H1 (cell line): Measurements from ENCODE around the gene UMODL1. TPM values are rescaled to one million over a fixed set of nuclear protein-coding genes. Genes with fewer than 3 reads are reported as not detected.

Experiments used
- CTCF ChIA-PET: fragments of 300-600 bp; sonication (Branson Sonifier 250); formaldehyde crosslinking; loops from one replicate; lab custom pipeline; 2021; ENCODE audit not compliant: partially characterized antibody; lab: Charles Lee
- POLR2A ChIA-PET: fragments of 300-600 bp; sonication (Branson Sonifier 250); formaldehyde crosslinking; loops from one replicate; lab custom pipeline; 2021; ENCODE audit warnings: inconsistent platforms; ENCODE audit not compliant: partially characterized antibody; lab: Charles Lee
- DNase-seq, 2 experiments: peaks; one replicate each; pipeline versions ENCODE4 v3.0.0 to v3.0.0-alpha.2; 2010 to 2022; ENCODE audit warnings: low spot score in 2 of 2, low read depth in 1 of 2, mixed read lengths in 1 of 2
- FAIRE-seq: peaks from 2 replicates; lab custom pipeline; 2011; peaks lifted over from hg19 to GRCh38; lab: Jason Lieb, UNC
- H2AFZ ChIP-seq: 2 replicates; pipeline ENCODE4 v1.8.1; 2012; ENCODE audit warnings: low read length, inconsistent platforms
- H2AK5ac ChIP-seq: 2 replicates; pipeline ENCODE4 v1.6.1; 2013; ENCODE audit warnings: low read depth, low read length
- H2BK120ac ChIP-seq: replicated peaks from 2 replicates; pipeline ENCODE3; 2013; ENCODE audit warnings: low read depth, low read length, inconsistent platforms
- H2BK12ac ChIP-seq: 2 replicates; pipeline ENCODE4 v1.6.1; 2013; ENCODE audit warnings: low read depth, low read length
- H2BK15ac ChIP-seq: 2 replicates; pipeline ENCODE4 v1.6.1; 2013; ENCODE audit warnings: low read length
- H2BK20ac ChIP-seq: 2 replicates; pipeline ENCODE4 v1.6.1; 2013; ENCODE audit warnings: low read length
- H2BK5ac ChIP-seq: 2 replicates; pipeline ENCODE4 v1.6.1; 2013; ENCODE audit warnings: low read depth, low read length
- H3K14ac ChIP-seq: 2 replicates; pipeline ENCODE4 v1.6.1; 2013; ENCODE audit warnings: inconsistent platforms; ENCODE audit not compliant: insufficient read length
- H3K18ac ChIP-seq: 2 replicates; pipeline ENCODE4 v1.6.1; 2013; ENCODE audit warnings: low read length; ENCODE audit errors: extremely low read depth
- H3K23ac ChIP-seq: 2 replicates; pipeline ENCODE4 v1.6.1; 2013; ENCODE audit warnings: inconsistent platforms; ENCODE audit not compliant: insufficient read length
- H3K23me2 ChIP-seq: 2 replicates; pipeline ENCODE4 v1.6.1; 2013; ENCODE audit warnings: low read depth, low read length
- H3K27ac ChIP-seq: 2 replicates; pipeline ENCODE4 v1.6.1; 2011; ENCODE audit warnings: low read depth, low read length, inconsistent platforms
- H3K27me3 ChIP-seq, 4 experiments: replicated peaks in 1 of 4; 1 replicate in 1 of 4; 2 replicates in 3 of 4; pipeline versions ENCODE4 v1.6.1 to v1.8.1; 2011 to 2013; ENCODE audit warnings: low read length in 3 of 4, mild to moderate bottlenecking in 3 of 4, inconsistent platforms in 2 of 4, mixed read lengths in 2 of 4, moderate library complexity in 1 of 4; ENCODE audit not compliant: control insufficient read depth in 3 of 4, insufficient read depth in 3 of 4; ENCODE audit errors: extremely low read depth in 1 of 4
- H3K36me3 ChIP-seq, 4 experiments: 2 replicates each; pipeline versions ENCODE4 v1.6.1 to v1.8.1; 2011 to 2013; ENCODE audit warnings: mild to moderate bottlenecking in 4 of 4, low read length in 3 of 4, moderate library complexity in 2 of 4, control low read depth in 1 of 4, inconsistent platforms in 1 of 4; ENCODE audit not compliant: insufficient read depth in 4 of 4, control insufficient read depth in 2 of 4
- H3K4ac ChIP-seq: replicated peaks from 2 replicates; pipeline ENCODE3; 2013; ENCODE audit warnings: low read length, low read depth, mixed read lengths, inconsistent platforms; ENCODE audit not compliant: insufficient read length
- H3K4me1 ChIP-seq, 4 experiments: replicated peaks in 1 of 4; 1 replicate in 1 of 4; 2 replicates in 3 of 4; pipeline versions ENCODE4 v1.6.1 to v1.8.1; 2011 to 2013; ENCODE audit warnings: low read length in 3 of 4, inconsistent platforms in 2 of 4, mixed read lengths in 1 of 4; ENCODE audit not compliant: insufficient read depth in 4 of 4, control insufficient read depth in 3 of 4
- H3K4me2 ChIP-seq, 2 experiments: 2 replicates each; pipeline versions ENCODE4 v1.6.1 to v1.8.1; 2011 to 2013; ENCODE audit warnings: low read depth in 2 of 2, low read length in 2 of 2, control low read depth in 1 of 2, inconsistent platforms in 1 of 2, mild to moderate bottlenecking in 1 of 2; ENCODE audit not compliant: insufficient read depth in 1 of 2
- H3K4me3 ChIP-seq, 4 experiments: fragments of 200-600, 300-600 bp in 1 of 4; sonication (generic), shearing (Covaris generic), sonication (Bioruptor Twin) in 1 of 4; 2 replicates each; pipeline versions ENCODE4 v1.5.1 to v1.8.1; 2011 to 2016; ENCODE audit warnings: low read length in 4 of 4, low read depth in 3 of 4, control low read depth in 2 of 4, inconsistent platforms in 2 of 4, mild to moderate bottlenecking in 2 of 4, mixed read lengths in 1 of 4, moderate library complexity in 1 of 4; ENCODE audit not compliant: insufficient read depth in 2 of 4; ENCODE audit errors: extremely low read depth in 1 of 4
- H3K56ac ChIP-seq: replicated peaks from 2 replicates; pipeline ENCODE3; 2013; ENCODE audit warnings: low read depth, mild to moderate bottlenecking, mixed read lengths, low read length, inconsistent platforms; ENCODE audit not compliant: insufficient read length
- H3K79me1 ChIP-seq: 2 replicates; pipeline ENCODE4 v1.6.1; 2013; ENCODE audit warnings: low read depth, low read length, control low read depth
- H3K79me2 ChIP-seq, 2 experiments: 2 replicates each; pipeline versions ENCODE4 v1.6.1 to v1.8.1; 2012 to 2013; ENCODE audit warnings: low read length in 2 of 2, mild to moderate bottlenecking in 2 of 2, inconsistent platforms in 1 of 2; ENCODE audit not compliant: insufficient read depth in 2 of 2, control insufficient read depth in 1 of 2
- H3K9ac ChIP-seq, 4 experiments: replicated peaks in 1 of 4; 1 replicate in 1 of 4; 2 replicates in 3 of 4; pipeline versions ENCODE4 v1.6.1 to v1.8.1; 2011 to 2013; ENCODE audit warnings: low read depth in 3 of 4, low read length in 3 of 4, control low read depth in 2 of 4, mild to moderate bottlenecking in 2 of 4, moderate library complexity in 2 of 4, inconsistent platforms in 1 of 4; ENCODE audit errors: extremely low read depth in 1 of 4
- H3K9me3 ChIP-seq, 2 experiments: 2 replicates each; pipeline versions ENCODE4 v1.6.1 to v1.8.1; 2012 to 2013; ENCODE audit warnings: mild to moderate bottlenecking in 2 of 2, moderate library complexity in 2 of 2, control low read depth in 1 of 2, inconsistent platforms in 1 of 2, low read depth in 1 of 2, low read length in 1 of 2, mixed read lengths in 1 of 2; ENCODE audit not compliant: insufficient read depth in 2 of 2
- H4K20me1 ChIP-seq, 2 experiments: replicated peaks in 1 of 2; 2 replicates each; pipeline versions ENCODE3 to v1.8.1; 2011 to 2013; ENCODE audit warnings: inconsistent platforms in 2 of 2, low read length in 2 of 2, mild to moderate bottlenecking in 1 of 2; ENCODE audit not compliant: insufficient read depth in 2 of 2, control insufficient read depth in 1 of 2
- H4K5ac ChIP-seq: 2 replicates; pipeline ENCODE4 v1.6.1; 2013; ENCODE audit warnings: low read length, low read depth, mixed read lengths, inconsistent platforms; ENCODE audit not compliant: insufficient read length
- H4K8ac ChIP-seq: 2 replicates; pipeline ENCODE4 v1.8.0; 2013; ENCODE audit warnings: mild to moderate bottlenecking, moderate library complexity, low read length, inconsistent platforms; ENCODE audit not compliant: insufficient read depth; ENCODE audit errors: extremely low read depth
- H4K91ac ChIP-seq: replicated peaks from 2 replicates; pipeline ENCODE3; 2013; ENCODE audit warnings: low read length, mixed read lengths, inconsistent platforms; ENCODE audit not compliant: insufficient read length
- CHD2 ChIP-seq: IDR thresholded peaks from 2 replicates; pipeline ENCODE4 v1.6.1; 2012; ENCODE audit warnings: low read length, improper control_type of control experiment
- E2F6 ChIP-seq: IDR thresholded peaks from 2 replicates; pipeline ENCODE4 v1.6.1; 2012; ENCODE audit warnings: inconsistent platforms
- GTF2F1 ChIP-seq: IDR thresholded peaks from 2 replicates; pipeline ENCODE4 v1.6.1; 2012; ENCODE audit warnings: low read depth, low read length, improper control_type of control experiment, borderline replicate concordance
- HDAC6 ChIP-seq: IDR thresholded peaks from one replicate; pipeline ENCODE4 v1.7.1; 2012; ENCODE audit warnings: low read depth, mild to moderate bottlenecking, inconsistent platforms, low read length, moderate library complexity
- NANOG ChIP-seq: IDR thresholded peaks from 2 replicates; pipeline ENCODE4 v1.6.1; 2011; ENCODE audit warnings: low read length, low read depth, mild to moderate bottlenecking, inconsistent platforms; ENCODE audit not compliant: insufficient read depth, poor library complexity, severe bottlenecking
- NRF1 ChIP-seq: IDR thresholded peaks from 2 replicates; pipeline ENCODE4 v1.6.1; 2011; ENCODE audit warnings: mild to moderate bottlenecking, low read depth, low read length, improper control_type of control experiment
- POU5F1 ChIP-seq: IDR thresholded peaks from 2 replicates; pipeline ENCODE4 v1.6.1; 2011; ENCODE audit warnings: low read depth, mild to moderate bottlenecking, low read length, moderate library complexity
- RAD21 ChIP-seq, 2 experiments: IDR thresholded peaks in 1 of 2; conservative IDR thresholded peaks in 1 of 2; 2 replicates each; pipeline ENCODE4 v1.6.1; 2011; ENCODE audit warnings: low read depth in 2 of 2, low read length in 2 of 2, improper control_type of control experiment in 1 of 2, inconsistent platforms in 1 of 2, mild to moderate bottlenecking in 1 of 2, moderate library complexity in 1 of 2
- SIN3A ChIP-seq, 2 experiments: IDR thresholded peaks in 1 of 2; conservative IDR thresholded peaks in 1 of 2; 2 replicates each; pipeline ENCODE4 v1.6.1; 2011 to 2012; ENCODE audit warnings: low read length in 2 of 2, improper control_type of control experiment in 1 of 2, low read depth in 1 of 2, mild to moderate bottlenecking in 1 of 2
- SIX5 ChIP-seq: IDR thresholded peaks from 2 replicates; pipeline ENCODE4 v1.6.1; 2011; ENCODE audit warnings: mild to moderate bottlenecking, low read depth, low read length
- TAF1 ChIP-seq: IDR thresholded peaks from 2 replicates; pipeline ENCODE4 v1.6.1; 2011; ENCODE audit warnings: mild to moderate bottlenecking, low read depth, low read length
- ZNF274 ChIP-seq: IDR thresholded peaks from 2 replicates; pipeline ENCODE4 v1.7.0; 2012; ENCODE audit warnings: low read length, borderline replicate concordance; ENCODE audit errors: extremely low read depth
- WGBS, 2 experiments: shearing (Covaris generic) in 1 of 2; methylation state at CpG; one replicate each; pipeline versions ENCODE4 v1.1.6 to v1.1.7; 2013 to 2015; ENCODE audit warnings: low lambda C conversion rate in 2 of 2, mixed read lengths in 2 of 2, inconsistent platforms in 1 of 2, low coverage in 1 of 2, missing lambda C conversion rate in 1 of 2; ENCODE audit not compliant: insufficient replicate concordance in 2 of 2, insufficient coverage in 1 of 2, insufficient read length in 1 of 2; ENCODE audit errors: extremely low coverage in 1 of 2, missing lambda C conversion rate in 1 of 2; 5-methylcytosine and 5-hydroxymethylcytosine counted together
- polyA plus RNA-seq, 7 experiments: library from polyadenylated mRNA; depleted of rRNA in 3 of 7; stranded (reverse) in 5 of 7; unstranded in 2 of 7; fragments of >200 nt in 5 of 7; fragments of 200-250 nt in 2 of 7; gene quantifications; 1 replicate in 5 of 7; 2 replicates in 1 of 7; 4 replicates in 1 of 7; pipeline versions ENCODE4 v1.2.1 to v1.2.3, GENCODE V29; 2011 to 2013; ENCODE audit warnings: missing spikeins in 2 of 7, mixed read lengths in 2 of 7
- total RNA-seq: library from RNA; stranded (reverse); fragmentation: NEBNext Ultra II Directional; extraction: Animal tissue kit (Norgen Biotek cat#: 25700); gene quantifications from 2 replicates; pipeline ENCODE4 v1.2.1, GENCODE V29; 2021

Gene UMODL1
- total and polyA plus RNA-seq, 2 of the 8 experiments (the other 6 are each of a cell fraction or from before 2014, with no cell fraction given) = not detected

- Histone ChIP-seq H3K18ac (no peak overlapping the region), H2BK20ac (no peak overlapping the region), H2BK15ac (no peak overlapping the region), H3K27ac (no peak overlapping the region), H2AFZ (no peak overlapping the region), H4K5ac (no peak overlapping the region), H2BK12ac (no peak overlapping the region), H3K36me3 (no peaks in the 10 kb centered on the region), H3K27me3 (no peaks in the 10 kb centered on the region), H3K56ac (no peak overlapping the region), H4K20me1 (peaks cover 0 to 4% of the 10 kb centered on the region in 2 experiments), H3K9me3 (no peaks in the 10 kb centered on the region), H2BK5ac (no peak overlapping the region; the same call in 1 of the 2 replicates), H2BK120ac (no peak overlapping the region), H3K4me3 (no peak overlapping the region), H3K9ac (no peak overlapping the region), H3K23ac (no peak overlapping the region), H3K4me2 (no peak overlapping the region), H3K14ac (no peak overlapping the region), H3K23me2 (peaks cover 6% of the 10 kb centered on the region; the same call in 1 of the 2 replicates), H3K79me2 (no peaks in the 10 kb centered on the region), H4K91ac (no peak overlapping the region), H2AK5ac (no peak overlapping the region), H3K4ac (no peak overlapping the region), H3K79me1 (no peaks in the 10 kb centered on the region), H4K8ac (no peak overlapping the region), H3K4me1 (no peaks in the 10 kb centered on the region)
- CTCF ChIA-PET = interaction anchor here (0.8 to 2.7 kb wide), 4 partner anchors 10 to 32 kb away, joined by 3 to 11 read pairs (median 6); no protein-coding TSS in a partner anchor
- no peak for DNase-seq
- POLR2A ChIA-PET = no interaction called here
- no peak for FAIRE-seq
- whole genome bisulfite sequencing, 2 experiments = 91% methylated on average over 13 of the region's 14 CpGs; no CpG with 5 or more reads in 1 of the 2 experiments
- no peak for TF ChIP-seq HDAC6
- no peak for TF ChIP-seq E2F6
- TF ChIP-seq ZNF274 = no peak
- no peak for TF ChIP-seq SIX5
- TF ChIP-seq TAF1 = no peak
- no peak for TF ChIP-seq NANOG
- no peak for TF ChIP-seq NRF1
- TF ChIP-seq GTF2F1 = no peak
- no peak for TF ChIP-seq CHD2
- no peak for TF ChIP-seq POU5F1
- TF ChIP-seq RAD21 (IDR thresholded peaks at IDR 0.05 in 1 of 2, conservative IDR thresholded peaks at IDR 0.05 in 1 of 2; ENCODE audit: low read depth in 2 of 2, low read length in 2 of 2) = no peak
- no peak for TF ChIP-seq SIN3A (conservative IDR thresholded peaks at IDR 0.05 in 1 of 2, IDR thresholded peaks at IDR 0.05 in 1 of 2; ENCODE audit: low read depth in 1 of 2, low read length in 2 of 2)
Observed at GRCh38 chr21:42135386-42136052, 64.4 kb downstream of the UMODL1 start.
